Left renal pelvis (tissue), 4 donors: ENCODE measurements around the gene VWF. TPM values are rescaled to one million over a fixed set of nuclear protein-coding genes. Genes with fewer than 3 reads are reported as not detected.
"Not testable (repeated sequence)": the region's sequence is repeated elsewhere in the genome, so short reads cannot be mapped to it uniquely, and the experiment has no call there.

Source experiments
- DNase-seq, 4 donors: peaks; one replicate each; pipeline ENCODE4 v3.0.0-alpha.2; 2013; ENCODE audit warnings: low read depth in 4 of 4, low spot score in 3 of 4
- polyA plus RNA-seq, 4 donors: library from polyadenylated mRNA; unstranded; fragments of 120-200 nt; gene quantifications; one replicate each; pipeline ENCODE4 v1.2.1, GENCODE V29; 2013; ENCODE audit not compliant: insufficient read length in 4 of 4

The VWF gene
- polyA plus RNA-seq, 4 donors, result 7.9 to 19.3 (median 18.5) TPM

DNA sequence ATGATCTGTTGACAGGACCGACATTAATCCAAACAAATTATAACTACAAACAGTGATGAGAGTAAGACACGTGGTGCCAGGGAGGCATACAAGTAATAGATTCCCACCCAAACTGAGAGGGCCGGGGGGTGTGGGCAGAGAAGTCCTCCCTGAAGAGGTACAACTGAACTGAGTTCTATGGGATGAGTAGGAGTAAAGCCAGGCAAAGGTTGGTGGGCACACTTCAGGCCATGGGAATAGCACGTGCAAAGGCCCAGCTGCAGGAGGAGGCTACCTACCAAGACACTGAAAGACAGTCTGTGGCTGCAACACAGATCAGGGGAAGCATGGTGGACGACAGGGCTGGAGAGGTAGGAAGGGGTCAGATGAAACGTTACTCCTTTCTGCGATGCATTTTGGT is 22.0 kb upstream of the VWF start:
- no peak for DNase-seq

DNA sequence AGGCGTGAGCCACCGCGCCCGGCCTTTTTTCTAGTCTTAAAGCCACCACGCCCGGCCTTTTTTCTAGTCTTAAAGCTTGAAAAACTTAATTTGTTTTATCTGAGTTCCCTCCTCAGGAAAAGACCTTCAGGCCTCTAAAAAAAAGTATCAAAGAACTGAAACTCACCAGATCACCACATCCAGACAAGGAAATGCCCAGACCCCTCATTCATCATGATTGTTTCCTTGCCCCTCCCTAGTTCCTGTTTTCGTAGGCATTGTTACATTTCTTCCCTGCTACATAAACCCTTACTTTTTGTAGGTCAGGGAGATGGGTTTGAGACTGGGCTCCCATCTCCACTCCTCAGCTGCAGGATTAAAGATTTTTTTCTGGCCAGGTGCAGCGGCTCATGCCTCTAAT is 21.1 kb upstream of the VWF start:
- no peak for DNase-seq

DNA sequence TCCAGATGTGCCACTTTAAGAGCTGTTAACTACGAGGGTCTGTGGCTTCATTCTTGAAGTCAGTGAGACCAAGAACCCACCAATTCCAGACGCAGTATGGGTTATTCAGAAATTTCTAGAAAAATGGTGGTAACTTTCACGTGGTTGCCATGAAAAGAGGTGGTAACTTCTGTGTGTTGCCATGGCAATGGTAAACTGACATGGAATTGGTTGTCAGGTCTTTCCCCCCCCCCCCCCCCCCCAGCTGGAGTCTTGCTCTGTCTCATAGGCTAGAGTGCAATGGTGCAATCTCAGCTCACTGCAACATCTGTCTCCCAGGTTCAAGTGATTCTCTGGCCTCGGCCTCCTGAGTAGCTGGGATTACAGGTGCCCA is 18.8 kb upstream of the VWF start:
- DNase-seq, result no peak

DNA sequence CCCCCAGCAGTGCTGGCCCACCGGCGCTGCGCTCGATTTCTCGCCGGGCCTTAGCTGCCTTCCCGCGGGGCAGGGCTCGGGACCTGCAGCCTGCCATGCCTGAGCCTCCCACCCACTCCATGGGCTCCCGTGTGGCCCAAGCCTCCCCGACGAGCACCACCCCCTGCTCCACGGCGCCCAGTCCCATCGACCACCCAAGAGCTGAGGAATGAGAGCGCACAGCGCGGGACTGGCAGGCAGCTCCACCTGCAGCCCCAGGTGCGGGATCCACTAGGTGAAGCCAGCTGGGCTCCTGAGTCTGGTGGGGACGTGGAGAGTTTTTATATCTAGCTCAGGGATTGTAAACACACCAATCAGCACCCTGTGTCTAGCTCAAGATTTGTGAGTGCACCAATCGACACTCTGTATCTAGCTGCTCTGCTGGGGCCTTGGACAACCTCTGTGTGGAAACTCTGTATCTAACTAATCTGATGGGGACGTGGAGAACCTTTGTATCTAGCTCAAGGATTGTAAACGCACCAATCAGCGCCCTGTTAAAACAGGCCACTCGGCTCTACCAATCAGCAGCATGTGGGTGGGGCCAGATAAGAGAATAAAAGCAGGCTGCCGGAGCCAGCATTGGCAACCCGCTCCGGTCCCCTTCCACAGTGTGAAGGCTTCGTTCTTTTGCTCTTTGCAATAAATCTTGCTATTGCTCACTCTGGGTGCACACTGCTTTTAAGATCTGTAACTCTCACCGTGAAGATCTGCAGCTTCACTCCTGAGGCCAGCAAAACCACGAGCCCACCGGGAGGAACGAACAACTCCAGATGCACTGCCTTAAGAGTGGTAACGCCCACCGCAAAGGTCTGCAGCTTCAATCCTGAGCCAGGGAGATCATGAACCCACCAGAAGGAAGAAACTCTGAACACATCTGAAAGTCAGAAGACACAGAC is 18.2 kb upstream of the VWF start:
- DNase-seq, result not testable (repeated sequence)

DNA sequence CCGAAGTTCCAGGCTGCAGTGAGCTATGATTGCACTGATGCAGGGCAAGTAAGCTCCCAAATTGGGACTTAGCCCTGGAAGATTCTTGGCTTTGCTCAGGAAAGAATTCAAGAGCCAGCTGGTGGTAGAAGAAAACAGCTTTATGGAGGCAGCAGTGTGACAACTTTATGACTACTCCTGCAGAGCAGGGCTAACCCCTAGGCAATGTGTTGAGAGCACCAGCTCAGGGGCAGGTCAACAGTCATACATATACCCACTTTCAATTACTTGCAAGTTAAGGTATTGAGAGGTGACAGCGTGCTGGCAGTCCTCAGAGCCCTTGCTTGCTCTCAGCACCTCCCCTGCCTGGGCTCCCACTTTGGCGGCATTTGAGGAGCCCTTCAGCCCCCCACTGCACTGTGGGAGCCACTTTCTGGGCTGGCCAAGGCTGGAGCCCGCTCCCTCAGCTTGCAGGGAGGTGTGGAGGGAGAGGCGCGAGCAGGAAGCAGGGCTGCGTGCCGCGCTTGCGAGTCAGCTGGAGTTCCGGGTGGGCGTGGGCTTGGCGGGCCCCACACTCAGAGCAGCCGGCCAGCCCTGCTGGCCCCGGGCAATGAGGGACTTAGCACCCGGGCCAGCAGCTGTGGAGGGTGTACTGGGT is 17.4 kb upstream of the VWF start:
- not testable (repeated sequence) for DNase-seq

DNA sequence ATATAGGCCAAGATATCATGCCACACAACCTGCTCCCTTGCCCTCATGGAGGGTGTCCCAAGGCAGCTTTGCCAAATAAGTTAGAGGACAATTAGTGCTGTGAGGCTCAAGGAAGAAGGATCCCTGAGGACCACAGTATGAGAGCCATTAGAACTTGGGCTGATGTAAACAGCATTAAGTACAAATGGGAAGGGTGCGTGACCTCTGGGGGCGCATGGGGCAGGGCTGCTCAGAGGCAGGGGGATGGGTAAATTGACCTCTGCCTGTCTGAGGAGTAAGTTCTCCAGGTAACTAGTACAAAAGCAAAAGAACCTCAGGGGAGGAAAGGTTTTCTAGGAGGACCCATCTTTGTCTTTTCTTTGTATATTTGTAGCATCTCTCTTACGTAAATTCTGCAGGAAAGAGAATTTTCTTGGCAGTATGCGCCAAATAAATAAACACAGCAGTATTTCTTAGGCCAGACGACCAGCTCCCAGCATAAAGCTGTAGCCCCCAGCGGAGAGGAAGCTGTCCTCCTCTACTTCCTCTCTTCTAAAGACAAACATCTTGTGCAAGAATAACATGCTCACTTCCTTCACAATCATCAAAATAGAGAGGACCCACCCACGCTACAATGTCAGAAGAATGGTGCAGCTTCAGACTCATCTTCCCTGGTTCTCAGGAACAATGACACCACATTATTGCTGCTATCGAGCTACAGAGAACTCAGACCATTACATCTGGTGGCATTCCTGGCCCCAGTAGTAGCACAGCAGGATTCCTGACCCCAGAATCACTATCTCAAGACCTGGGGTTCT is 16.4 kb upstream of the VWF start:
- no peak for DNase-seq

DNA sequence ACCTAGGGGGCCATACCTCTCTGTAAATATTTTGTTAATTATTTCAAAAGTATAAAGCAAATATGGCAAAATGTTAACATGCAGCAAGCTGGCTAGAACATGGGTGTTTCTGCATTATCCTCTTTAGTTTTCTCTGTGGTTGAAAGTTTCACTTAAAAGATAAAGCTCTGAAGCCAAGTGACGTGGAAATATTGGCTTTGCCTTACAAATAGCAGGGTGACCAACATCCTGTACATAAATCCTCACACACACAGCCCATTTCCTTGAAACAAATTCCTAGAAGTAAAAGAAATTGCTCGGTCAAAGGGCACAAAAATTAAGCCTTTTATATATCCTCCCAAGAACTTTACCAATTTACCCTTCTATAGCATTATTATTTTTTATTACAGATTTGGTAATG is 10.6 kb upstream of the VWF start:
- DNase-seq, result no peak

DNA sequence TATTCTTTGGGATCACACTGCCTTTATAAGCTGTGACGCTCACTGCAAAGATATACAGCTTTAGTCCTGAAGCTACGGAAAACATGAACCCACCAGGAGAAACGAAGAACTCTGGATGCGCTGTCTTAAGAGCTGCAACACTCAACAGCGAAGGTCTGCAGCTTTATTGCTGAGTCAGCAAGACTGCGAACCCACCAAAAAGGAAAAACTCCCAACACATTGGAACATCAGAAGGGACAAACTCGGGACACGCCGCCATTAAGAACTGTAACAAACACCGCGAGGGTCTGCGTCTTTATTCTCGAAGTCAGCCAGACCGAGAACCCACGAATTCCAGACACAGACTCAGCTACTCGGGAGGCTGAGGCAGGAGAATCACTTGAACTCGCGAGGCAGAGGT is 9.2 kb upstream of the VWF start:
- DNase-seq, result no peak

DNA sequence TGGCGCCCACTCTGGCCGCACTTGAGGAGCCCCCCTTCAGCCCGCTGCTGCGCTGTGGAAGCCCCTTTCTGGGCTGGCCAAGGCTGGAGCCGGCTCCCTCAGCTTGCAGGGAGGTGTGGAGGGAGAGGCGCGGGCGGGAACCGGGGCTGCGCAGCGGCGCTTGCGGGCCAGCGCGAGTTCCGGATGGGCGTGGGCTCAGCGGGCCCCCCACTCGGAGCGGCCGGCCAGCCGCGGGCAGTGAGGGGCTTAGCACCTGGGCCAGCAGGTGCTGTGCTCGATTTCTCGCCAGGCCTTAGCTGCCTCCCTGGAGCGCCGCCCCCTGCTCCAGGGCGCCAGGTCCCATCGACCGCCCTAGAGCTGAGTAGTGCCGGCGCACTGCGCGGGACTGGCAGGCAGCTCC is 8.0 kb upstream of the VWF start:
- no peak for DNase-seq

DNA sequence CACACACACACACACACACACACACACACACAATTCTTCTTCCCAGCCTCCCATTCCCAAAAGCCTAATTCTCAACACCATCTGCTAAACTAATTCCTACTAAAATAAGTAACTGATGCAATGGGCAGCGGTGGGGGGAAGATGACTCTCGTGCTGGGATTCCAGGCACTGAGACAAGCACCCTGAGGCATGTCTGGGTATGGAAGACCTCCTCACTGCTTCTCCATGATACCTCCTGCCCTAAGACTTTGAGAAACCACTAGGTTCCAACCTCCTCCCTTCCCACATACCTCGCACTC is 789 bp upstream of the VWF start:
- no peak for DNase-seq

DNA sequence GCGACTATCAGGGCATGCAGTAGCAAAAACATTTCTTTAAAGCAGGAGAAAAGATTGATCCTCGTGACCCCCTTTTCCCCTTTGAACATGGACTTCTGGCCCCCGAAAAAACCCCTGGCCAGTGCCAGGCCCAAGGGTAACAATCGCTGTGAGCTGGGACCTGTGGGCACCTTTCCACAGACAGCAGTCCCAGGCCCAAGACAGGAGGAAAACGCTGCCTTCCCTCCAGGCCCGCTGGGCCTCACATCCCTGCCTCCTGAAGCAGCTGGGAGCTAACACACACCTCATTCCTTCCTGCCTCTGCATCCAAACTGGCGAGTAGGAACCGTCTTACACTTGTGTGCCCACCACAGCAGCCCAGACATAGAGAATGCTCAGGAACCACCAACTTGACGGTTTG is 1.2 kb downstream of the VWF start:
- no peak for DNase-seq

DNA sequence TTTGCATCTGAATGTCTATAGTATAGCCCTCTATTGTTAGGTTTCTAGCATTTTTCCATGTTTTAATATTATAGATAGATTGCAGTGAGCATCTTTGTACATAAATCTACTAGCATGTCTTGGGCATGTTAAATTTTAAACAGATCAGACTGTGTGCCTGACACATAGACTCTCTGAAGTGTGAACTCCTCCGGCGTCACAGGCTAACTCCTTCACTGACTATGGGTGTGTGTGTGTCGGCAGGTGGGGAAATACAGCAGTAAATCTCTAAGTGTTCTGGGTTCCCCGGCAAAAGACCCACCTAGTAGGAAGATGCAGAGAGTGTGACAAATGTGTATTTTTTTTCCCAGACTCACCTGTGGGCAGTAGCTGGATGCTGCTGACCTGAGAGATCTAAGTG is 2.3 kb downstream of the VWF start:
- no peak for DNase-seq

DNA sequence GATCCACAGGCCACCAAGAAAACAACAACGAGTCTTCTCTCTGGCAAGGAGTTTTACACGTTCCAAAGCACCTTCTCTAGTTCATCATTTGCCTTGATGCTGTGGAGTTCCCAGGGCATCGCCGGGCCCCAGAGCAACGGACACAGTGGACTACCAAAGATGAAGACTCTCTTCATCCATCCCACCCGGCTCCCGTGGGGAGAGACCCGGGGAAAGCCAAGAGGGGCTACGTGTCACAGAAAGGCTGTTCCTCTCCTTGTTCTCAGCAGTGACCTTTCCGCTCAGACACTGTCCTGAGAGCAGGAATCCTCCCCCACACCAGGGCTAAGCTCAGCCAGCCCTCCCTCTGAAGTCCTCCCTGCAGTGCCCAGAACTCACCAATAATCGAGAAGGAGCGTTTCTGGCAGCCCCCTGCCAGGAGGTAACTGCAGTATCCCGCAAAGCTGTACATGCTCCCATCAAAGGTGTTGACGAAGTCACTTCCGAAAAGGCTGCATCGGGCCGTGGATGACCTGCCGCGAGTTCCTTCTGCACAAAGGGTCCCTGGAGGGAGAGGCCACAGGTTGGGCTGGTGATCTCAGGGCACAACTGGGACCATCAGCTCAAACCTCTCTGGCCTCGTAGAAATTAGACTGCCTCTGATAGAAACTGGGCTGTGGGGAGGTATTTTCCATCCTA is 3.5 kb downstream of the VWF start:
- DNase-seq, result no peak

DNA sequence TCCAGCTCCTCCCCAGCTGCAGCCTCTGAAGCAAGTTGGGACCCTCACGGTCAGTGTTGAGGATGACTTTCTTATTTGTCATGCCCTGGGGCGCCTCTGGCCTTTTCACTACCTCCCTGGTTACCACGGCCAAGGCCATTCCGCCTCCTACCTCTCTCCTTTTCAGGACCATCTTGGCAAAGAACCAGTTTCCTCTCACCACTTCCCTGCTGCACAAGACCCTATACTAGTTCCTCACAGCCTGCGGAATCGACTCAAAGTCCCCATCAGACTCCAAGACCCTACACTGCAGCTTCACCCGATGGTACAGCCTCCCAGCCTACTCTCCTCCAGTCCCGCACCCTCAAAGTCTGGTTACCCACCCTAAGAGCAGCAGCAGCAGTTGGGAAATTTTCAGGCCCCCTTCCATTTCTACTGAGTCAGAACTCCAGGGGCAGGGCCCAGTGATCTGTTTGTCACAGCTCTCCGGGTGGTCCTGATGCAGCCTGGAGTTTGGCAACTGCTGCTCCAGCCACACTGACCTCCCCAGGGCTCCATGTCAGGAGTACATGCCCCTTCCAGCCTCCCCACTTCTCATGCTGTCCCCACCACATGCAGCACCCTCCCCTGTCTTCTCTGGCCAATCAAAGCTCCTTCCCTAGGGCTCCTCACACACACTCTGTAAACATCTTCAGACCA is 5.4 kb downstream of the VWF start:
- DNase-seq, result no peak

DNA sequence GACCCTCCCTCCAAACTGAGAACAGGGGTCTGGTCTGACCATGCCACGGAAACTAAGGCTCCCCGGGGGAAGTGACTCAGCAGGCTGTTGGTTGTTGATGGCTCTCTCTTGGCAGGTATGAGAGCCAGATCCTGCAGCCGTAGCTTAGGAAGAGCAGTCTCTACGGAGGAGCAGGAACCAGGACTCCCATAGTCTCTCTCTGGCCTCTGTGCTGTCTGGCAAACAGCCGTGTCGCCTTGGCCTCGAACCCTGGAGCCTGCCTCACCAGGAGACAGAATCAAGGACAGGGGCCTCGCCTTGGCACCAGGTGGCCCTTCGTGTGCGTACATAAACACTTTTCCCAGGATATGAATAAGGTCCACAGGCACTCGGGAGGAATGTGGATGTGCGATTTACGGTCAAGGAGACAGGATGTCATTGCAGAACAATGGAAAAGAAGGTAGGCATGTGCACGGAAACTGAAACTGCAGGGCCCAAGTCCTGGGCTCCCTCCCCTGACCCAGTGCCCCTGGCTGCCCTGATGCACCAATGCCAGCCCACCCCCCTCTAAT is 7.9 kb downstream of the VWF start:
- DNase-seq, result no peak

DNA sequence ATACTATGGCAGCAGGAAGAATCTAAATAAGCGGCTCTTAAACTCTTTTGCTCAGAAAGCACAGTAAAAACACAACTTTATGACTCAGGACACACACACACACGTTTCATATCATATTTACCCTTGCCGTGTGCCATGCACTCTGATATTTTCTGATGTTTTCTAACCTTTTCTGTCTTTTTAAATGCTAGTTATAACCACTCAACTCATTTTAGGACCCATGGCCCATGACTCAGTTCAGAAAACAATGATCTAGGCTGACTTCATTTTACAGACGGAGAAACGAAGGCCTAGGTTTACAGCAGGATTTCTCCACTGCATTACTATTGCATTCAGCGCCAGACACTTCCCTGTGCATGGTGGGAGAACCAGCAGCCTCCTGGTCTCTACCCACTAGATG is 9.1 kb downstream of the VWF start:
- DNase-seq, result no peak

DNA sequence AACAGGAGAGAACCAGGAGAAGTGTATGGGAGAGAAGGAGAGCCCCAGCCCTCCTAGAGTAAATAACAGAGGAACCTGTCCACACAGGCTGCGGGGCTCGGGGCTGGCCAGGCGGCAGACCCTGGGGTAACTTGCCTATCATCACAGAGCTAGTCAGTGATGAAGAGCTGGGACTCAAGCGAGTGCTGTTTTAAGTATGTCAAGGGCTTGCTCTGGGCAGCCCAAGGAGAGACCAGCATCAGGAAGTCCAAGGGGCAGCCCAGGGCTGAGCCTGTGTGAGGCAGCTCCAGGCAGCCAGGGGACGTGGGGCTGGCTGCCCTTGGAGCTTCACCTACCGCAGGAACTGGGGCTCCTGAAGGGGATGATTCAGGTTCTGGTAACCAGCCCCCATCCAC is 10.0 kb downstream of the VWF start:
- no peak for DNase-seq

DNA sequence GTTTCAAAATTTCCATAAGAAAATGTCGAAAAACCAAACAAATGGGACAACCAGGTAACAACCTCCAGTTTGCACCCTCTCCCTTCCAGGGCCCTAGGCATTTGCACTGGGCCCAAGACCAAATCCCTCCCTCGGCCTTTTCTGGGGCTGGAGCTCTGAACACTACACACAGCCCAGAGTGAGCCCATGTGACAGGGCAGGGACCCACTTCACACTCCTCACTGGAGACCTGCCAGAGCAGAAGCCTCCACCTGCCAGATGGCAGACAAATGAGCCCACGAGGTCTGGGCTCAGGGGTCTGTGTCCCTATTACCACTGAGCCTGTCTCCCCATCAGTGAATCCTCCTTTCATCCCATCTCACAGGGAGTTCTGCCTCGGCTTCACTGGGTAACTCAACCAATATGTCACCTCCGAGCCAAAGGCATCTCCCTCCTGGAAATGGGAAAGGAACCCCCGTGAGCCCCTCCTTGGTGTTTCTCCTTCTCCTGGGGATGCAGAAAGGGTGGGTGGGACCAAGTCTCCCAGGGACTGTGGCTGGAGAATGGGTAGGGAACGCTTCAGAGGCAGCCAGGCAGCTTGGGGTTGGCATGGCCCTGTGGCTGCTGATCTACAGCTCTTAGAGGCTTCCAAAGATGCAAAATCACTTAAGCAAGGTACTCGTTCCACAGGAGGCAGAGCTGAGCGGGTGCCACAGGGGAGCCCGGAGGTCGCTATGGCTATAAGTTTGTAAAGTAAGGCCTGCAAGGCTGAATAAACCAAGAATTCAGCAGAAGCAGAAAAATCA is 10.6 kb downstream of the VWF start:
- DNase-seq, result no peak

DNA sequence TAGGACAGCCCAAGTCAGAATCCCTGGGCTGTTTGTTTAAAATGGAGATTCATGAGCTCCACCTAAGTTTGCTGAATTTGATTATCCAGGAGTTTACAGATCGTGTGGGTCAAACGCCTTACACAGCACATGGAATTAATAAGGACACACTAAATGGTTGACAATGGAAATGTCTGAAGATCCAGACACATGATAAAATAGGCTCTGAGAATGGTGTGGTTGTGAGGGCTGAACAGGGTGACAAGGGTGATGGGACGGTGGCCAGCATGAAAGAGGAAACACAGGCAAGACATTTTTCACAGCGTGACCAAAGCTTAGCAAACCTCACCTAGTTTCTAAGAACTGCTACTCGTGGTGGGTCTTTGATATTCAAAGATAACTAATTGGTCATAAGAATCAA is 12.5 kb downstream of the VWF start:
- DNase-seq, result no peak

DNA sequence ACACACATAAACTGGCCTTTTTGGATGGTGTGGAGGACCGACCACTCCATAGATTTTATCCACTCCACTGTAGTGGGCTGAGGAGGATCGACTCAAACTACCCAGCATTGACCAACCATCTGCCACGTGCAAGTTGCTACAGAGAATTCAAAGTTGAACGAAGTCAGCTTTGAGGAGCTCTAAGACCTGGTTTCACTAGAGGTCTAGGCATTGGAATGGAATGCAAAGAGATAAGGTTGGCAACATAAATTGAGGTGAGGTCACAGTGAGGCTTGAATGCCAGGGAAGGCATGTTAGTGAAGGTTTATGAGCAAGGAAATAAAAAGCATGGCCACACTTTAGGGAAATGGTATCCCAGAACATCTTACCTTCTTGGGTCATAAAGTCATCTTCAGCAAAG is 14.5 kb downstream of the VWF start:
- no peak for DNase-seq
